Measurements from ENCODE around the gene SZRD1. TPM values are rescaled to one million over a fixed set of nuclear protein-coding genes. Genes with fewer than 3 reads are reported as not detected.

The SZRD1 gene
- total and polyA plus RNA-seq, 2 experiments from 2014 or later, result 61.1 to 92.6 TPM

GRCh38 chr1:16434007-16434406 lies 67.0 kb downstream of the SZRD1 start:
- TF ChIP-seq EZH2 (IDR thresholded peaks at IDR 0.05; ENCODE audit: insufficient read depth, poor library complexity, severe bottlenecking) (no peak), EZH2phosphoT487 (IDR thresholded peaks at IDR 0.05; ENCODE audit: insufficient read depth, low read depth) (no peak)
- Histone ChIP-seq H3F3A (ENCODE audit: insufficient read depth) (no peaks in the 10 kb centered on the region), H2AFZ (no peak overlapping the region), H3K9me2 (ENCODE audit: insufficient read depth) (no peaks in the 10 kb centered on the region), H3K79me2 (ENCODE audit: insufficient read depth) (no peaks in the 10 kb centered on the region), H3K36me3 (ENCODE audit: low read depth) (no peaks in the 10 kb centered on the region), H3K4me3 (no peak overlapping the region), H3K4me1 (ENCODE audit: insufficient read depth) (no peaks in the 10 kb centered on the region), H3K9me3 (ENCODE audit: low read depth) (no peaks in the 10 kb centered on the region), H4K20me1 (ENCODE audit: insufficient read depth) (no peaks in the 10 kb centered on the region), H3K9ac (no peak overlapping the region), H3K27me3 (replicated peaks; ENCODE audit: insufficient read depth) (no peaks in the 10 kb centered on the region), H3K27ac (no peak overlapping the region), H3K4me2 (ENCODE audit: unreplicated experiment) (no peak overlapping the region)
- in situ Hi-C loops (cut with MboI), result no loop called here
- DNase-seq, result no peak
- 84 to 88% methylated on average over 4 of the region's 4 CpGs for WGBS, 2 experiments (ENCODE audit: low coverage in 1 of 2, low lambda C conversion rate in 2 of 2, missing lambda C conversion rate in 2 of 2)

GRCh38 chr1:16434501-16434900 lies 67.5 kb downstream of the SZRD1 start:
- TF ChIP-seq EZH2phosphoT487 (IDR thresholded peaks at IDR 0.05; ENCODE audit: insufficient read depth, low read depth), result no peak
- TF ChIP-seq EZH2 (IDR thresholded peaks at IDR 0.05; ENCODE audit: insufficient read depth, poor library complexity, severe bottlenecking), result no peak
- H3K36me3 ChIP-seq (ENCODE audit: low read depth), result no peaks in the 10 kb centered on the region
- in situ Hi-C loops (cut with MboI), result no loop called here

GRCh38 chr1:16436946-16437474 lies 70.0 kb downstream of the SZRD1 start, which contains the start of gene SPATA21:
Gene SPATA21, minus strand, starts transcription at chr1:16437424. Its CDS starts 6,053 bp downstream, at chr1:16431371.
- Histone ChIP-seq H3K4me1 (ENCODE audit: insufficient read depth) (no peaks in the 10 kb centered on the region), H3K9ac (no peak within 1 kb of the TSS), H3K4me3 (no peak within 1 kb of the TSS), H3K36me3 (ENCODE audit: low read depth) (no peaks in the 10 kb centered on the region), H3F3A (ENCODE audit: insufficient read depth) (no peaks in the 10 kb centered on the region), H4K20me1 (ENCODE audit: insufficient read depth) (no peaks in the 10 kb centered on the region), H3K9me2 (ENCODE audit: insufficient read depth) (no peaks in the 10 kb centered on the region), H3K79me2 (ENCODE audit: insufficient read depth) (peaks cover 15% of the 10 kb centered on the region), H2AFZ (no peak within 1 kb of the TSS), H3K4me2 (ENCODE audit: unreplicated experiment) (no peak within 1 kb of the TSS), H3K27ac (no peak within 1 kb of the TSS), H3K27me3 (replicated peaks; ENCODE audit: insufficient read depth) (no peaks in the 10 kb centered on the region), H3K9me3 (ENCODE audit: low read depth) (no peaks in the 10 kb centered on the region)
- in situ Hi-C loops (cut with MboI), result no loop called here
- DNase-seq, result no peak
- WGBS, 2 experiments (ENCODE audit: low coverage in 1 of 2, low lambda C conversion rate in 2 of 2, missing lambda C conversion rate in 2 of 2), result 69 to 75% methylated on average over 3 of the region's 3 CpGs
- TF ChIP-seq EZH2phosphoT487 (IDR thresholded peaks at IDR 0.05; ENCODE audit: insufficient read depth, low read depth), result no peak
- TF ChIP-seq EZH2 (IDR thresholded peaks at IDR 0.05; ENCODE audit: insufficient read depth, poor library complexity, severe bottlenecking), result no peak

More at GRCh38 chr1:16434501-16434900, 67.5 kb downstream of the SZRD1 start:
- Histone ChIP-seq H3K27ac (no peak overlapping the region), H3K4me1 (ENCODE audit: insufficient read depth) (no peaks in the 10 kb centered on the region), H2AFZ (no peak overlapping the region), H3K9ac (no peak overlapping the region), H3K9me2 (ENCODE audit: insufficient read depth) (no peaks in the 10 kb centered on the region), H3K4me3 (no peak overlapping the region), H4K20me1 (ENCODE audit: insufficient read depth) (no peaks in the 10 kb centered on the region), H3F3A (ENCODE audit: insufficient read depth) (no peaks in the 10 kb centered on the region), H3K9me3 (ENCODE audit: low read depth) (no peaks in the 10 kb centered on the region), H3K27me3 (replicated peaks; ENCODE audit: insufficient read depth) (no peaks in the 10 kb centered on the region), H3K79me2 (ENCODE audit: insufficient read depth) (no peaks in the 10 kb centered on the region), H3K4me2 (ENCODE audit: unreplicated experiment) (no peak overlapping the region)
- 45 to 48% methylated on average over 2 of the region's 2 CpGs for WGBS, 2 experiments (ENCODE audit: low coverage in 1 of 2, low lambda C conversion rate in 2 of 2, missing lambda C conversion rate in 2 of 2)
- peak; percentile 12 for DNase-seq

GRCh38 chr1:16438516-16438915 lies 71.5 kb downstream of the SZRD1 start:
- in situ Hi-C loops (cut with MboI), result no loop called here
- no peaks in the 10 kb centered on the region for H3K27me3 ChIP-seq (replicated peaks; ENCODE audit: insufficient read depth)

More at GRCh38 chr1:16438516-16438915, 71.5 kb downstream of the SZRD1 start:
- H3K9me2 ChIP-seq (ENCODE audit: insufficient read depth), result no peaks in the 10 kb centered on the region
- no peaks in the 10 kb centered on the region for H3F3A ChIP-seq (ENCODE audit: insufficient read depth)
- peaks cover 11% of the 10 kb centered on the region; the same call in 1 of the 2 replicates for H3K36me3 ChIP-seq (ENCODE audit: low read depth)
- H3K4me3 ChIP-seq, result no peak overlapping the region
- no peaks in the 10 kb centered on the region for H4K20me1 ChIP-seq (ENCODE audit: insufficient read depth)
- no peak for TF ChIP-seq EZH2 (IDR thresholded peaks at IDR 0.05; ENCODE audit: insufficient read depth, poor library complexity, severe bottlenecking)
- no peak for TF ChIP-seq EZH2phosphoT487 (IDR thresholded peaks at IDR 0.05; ENCODE audit: insufficient read depth, low read depth)
- H3K4me2 ChIP-seq (ENCODE audit: unreplicated experiment), result no peak overlapping the region
- no peaks in the 10 kb centered on the region for H3K9me3 ChIP-seq (ENCODE audit: low read depth)
- DNase-seq, result no peak
- H3K79me2 ChIP-seq (ENCODE audit: insufficient read depth), result peaks cover 30% of the 10 kb centered on the region
- no peak overlapping the region for H3K9ac ChIP-seq
- no peaks in the 10 kb centered on the region for H3K4me1 ChIP-seq (ENCODE audit: insufficient read depth)
- no peak overlapping the region for H3K27ac ChIP-seq
- 72 to 73% methylated on average over 2 of the region's 2 CpGs for WGBS, 2 experiments (ENCODE audit: low coverage in 1 of 2, low lambda C conversion rate in 2 of 2, missing lambda C conversion rate in 2 of 2)
- H2AFZ ChIP-seq, result peak overlapping the region; percentile 31; the same call in 1 of the 2 replicates
